Stimulated activated CD4-positive, alpha-beta T cell treated with anti-CD3 and anti-CD28 coated beads, Interleukin-1b, Interleukin-23, amount 100 ng/mL, for 24 hours (primary cell): ENCODE data around the gene OR10K2.
"Not testable (repeated sequence)": the region's sequence is repeated elsewhere in the genome, so short reads cannot be mapped to it uniquely, and the experiment has no call there.

Source experiments
- DNase-seq, 4 experiments: peaks; one replicate each; pipeline ENCODE4 v3.0.0-alpha.2; 2020; ENCODE audit warnings: low read depth in 4 of 4, low spot score in 1 of 4

The OR10K2 gene

GRCh38 chr1:158426137-158426536 lies at the start of gene OR10K2:
Gene OR10K2, minus strand, starts transcription at chr1:158426237. Its CDS starts 5,371 bp downstream, at chr1:158420866.
- no peak for DNase-seq

- DNase-seq = no peak
Measured at GRCh38 chr1:158471920-158472319, 45.9 kb upstream of the OR10K2 start, which contains the start of gene OR10R2. Gene OR10R2, plus strand, starts transcription at chr1:158472220. Its CDS starts 106 bp downstream, at chr1:158472326.

DNA sequence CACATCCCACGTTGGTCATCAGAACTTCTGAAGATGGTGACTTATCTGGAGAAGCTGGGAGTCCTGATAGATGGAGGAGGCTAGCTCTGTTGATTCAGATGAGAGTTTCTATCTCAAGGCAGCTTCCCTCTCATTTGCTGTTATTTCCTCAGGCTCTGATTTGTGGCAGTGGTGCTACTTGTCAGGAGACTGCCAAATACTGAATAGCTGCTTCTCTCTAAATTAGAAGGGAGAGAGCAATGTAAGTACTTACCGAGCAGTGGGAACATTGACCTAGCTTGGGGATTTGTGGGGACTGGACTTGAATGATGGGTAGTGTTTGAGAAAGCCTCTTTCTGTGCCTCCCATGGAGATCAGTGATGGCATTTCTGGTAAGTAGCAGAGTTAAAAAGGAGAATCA lies 35.5 kb upstream of the OR10K2 start, which contains the start of gene OR10K1:
OR10K1 (plus strand) TSS at position 301 of the 400 bp plus-strand sequence. CDS start 3,728 bp downstream, outside the sequence.
- DNase-seq = no peak

DNA sequence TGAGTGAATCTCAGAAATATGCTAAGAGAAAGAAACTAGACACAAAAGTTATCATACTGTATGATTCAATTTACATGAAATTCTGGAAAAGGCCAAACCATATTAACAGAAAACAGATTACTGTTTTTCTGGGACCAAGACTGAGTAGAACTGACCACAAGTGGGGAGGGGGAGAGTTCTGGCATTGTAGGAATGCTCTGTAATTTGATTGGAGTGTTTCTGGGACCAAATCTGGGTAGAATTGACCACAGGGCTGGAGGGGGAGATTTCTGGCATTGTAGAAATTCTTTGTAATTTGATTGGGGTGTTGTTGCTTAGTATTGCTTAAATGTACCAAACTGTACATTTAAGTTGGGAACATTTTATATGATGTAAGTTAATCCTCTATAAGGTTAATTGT lies 32.2 kb upstream of the OR10K2 start:
- no peak for DNase-seq

GRCh38 chr1:158457246-158457645 lies 31.2 kb upstream of the OR10K2 start:
- no peak for DNase-seq

GRCh38 chr1:158454537-158454936 lies 28.5 kb upstream of the OR10K2 start:
- no peak for DNase-seq

- no peak for DNase-seq
Measured at GRCh38 chr1:158445376-158445775, 19.3 kb upstream of the OR10K2 start.

- DNase-seq = no peak
Measured at GRCh38 chr1:158434741-158435140, 8.7 kb upstream of the OR10K2 start.

- DNase-seq = not testable (repeated sequence)
Measured at GRCh38 chr1:158430163-158430562, 4.1 kb upstream of the OR10K2 start.

DNA sequence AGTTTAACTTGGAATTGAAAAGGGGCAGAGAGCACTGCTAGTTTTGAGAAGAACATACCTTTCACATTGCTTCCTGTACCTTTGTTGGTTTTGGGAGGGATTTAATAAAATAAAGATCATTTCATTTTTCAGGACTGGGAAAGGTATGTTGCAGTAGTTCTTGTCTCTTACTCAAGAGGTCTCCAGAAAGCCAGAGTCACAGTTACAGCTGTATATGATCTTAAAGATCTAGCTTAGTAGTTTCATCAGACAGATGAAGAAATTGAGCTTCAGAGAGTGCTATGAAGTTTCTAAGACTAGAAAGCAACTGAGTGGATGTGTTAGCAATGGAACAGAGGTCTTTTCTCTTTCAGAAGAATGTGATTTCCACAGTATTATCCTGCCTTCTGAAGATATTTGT lies 1.0 kb downstream of the OR10K2 start:
- no peak for DNase-seq

DNA sequence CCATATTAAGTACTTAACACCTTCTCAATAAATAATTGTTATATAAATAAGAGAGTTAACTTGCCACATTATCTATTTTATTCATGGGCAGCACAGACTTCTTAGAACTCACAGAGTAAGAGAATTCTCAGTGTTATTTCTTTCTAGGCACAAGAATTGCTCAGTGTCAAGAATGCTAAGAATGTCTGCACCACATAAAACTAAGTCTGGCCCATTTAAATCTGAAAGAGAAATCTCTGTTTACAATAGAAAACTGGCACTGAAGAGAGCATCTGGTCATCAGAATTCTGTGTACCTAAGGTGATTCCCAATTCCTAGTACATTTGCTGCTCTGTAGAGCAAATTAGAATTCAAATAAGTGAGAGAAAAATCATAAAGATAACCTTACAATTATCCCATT lies 3.8 kb downstream of the OR10K2 start:
- no peak for DNase-seq

DNA sequence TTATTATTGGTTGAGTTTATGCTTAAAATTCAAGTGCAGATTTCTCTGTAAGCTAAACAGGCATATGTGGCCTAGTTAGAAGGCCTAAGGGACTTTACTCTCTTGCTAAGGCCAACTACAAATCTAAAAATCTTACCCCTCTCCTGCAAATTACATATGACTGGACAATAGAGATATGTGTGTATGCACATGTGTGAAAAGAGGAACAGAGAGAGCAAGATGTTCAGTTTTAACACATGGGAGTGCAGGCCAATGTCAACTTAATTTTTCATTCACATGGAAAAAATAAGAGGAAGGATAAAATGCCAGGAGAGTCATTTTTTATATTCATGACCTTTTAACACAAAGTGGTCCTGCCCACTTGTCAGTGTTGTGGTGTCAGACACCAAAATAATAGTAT lies 8.5 kb downstream of the OR10K2 start:
- DNase-seq = no peak

GRCh38 chr1:158414651-158415345 lies 11.2 kb downstream of the OR10K2 start:
- no peak for DNase-seq

- no peak for DNase-seq
Measured at GRCh38 chr1:158407092-158407491, 18.9 kb downstream of the OR10K2 start.

DNA sequence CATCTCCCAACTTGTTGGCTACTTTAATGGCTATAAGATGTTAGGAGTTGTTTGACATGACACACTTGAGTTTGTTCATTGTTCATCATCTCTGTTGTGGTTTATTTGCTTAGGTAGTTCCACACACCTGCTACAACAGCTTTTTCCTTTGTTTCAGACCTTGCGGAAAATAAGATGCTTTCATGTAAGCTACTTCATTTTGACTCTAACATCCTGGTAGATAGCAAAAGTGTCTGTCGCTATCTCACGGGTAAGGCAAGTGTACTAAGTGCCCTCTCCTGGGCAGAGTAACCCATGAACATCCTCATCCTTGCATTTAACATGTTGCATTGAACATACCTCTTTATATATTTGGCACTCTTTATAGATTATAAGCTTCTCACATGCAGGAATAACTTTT lies 25.2 kb downstream of the OR10K2 start:
- no peak for DNase-seq

DNA sequence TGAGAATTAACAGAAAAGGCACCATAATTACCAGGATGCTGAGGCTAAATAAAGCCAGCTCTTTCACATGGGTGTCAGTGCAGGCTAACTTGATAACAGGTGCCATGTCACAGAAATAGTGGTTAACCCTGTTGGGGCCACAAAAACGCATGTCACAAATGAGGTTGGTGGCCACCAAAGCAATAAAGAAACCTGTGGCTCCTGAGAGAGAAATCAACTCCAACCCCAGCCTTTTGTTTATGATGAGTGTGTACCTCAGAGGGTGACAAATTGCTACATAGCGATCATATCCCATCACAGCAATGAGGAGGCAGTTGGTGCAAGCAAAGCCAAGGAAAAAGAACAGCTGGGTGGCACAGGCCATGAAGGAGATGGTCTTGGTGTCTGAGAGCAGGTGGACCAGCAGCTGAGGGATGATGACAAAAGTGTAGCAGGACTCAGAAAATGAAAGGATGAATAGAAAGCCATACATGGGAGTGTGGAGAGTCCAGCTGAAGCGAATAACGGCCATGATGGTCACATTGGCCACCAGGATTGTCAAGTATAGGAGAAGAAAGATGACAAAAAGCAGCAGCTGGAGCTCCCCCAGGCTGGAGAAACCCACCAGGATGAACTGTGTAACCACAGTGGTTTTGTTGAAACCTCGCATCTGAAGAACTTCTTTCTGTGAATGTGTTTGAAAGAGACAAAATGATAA lies 27.1 kb downstream of the OR10K2 start, which contains the start of gene OR10T2:
OR10T2 (minus strand) TSS at position 649 of the 697 bp plus-strand sequence; CDS start at position 649, 0 bp downstream.
- no peak for DNase-seq

- no peak for DNase-seq
Measured at GRCh38 chr1:158396646-158397045, 29.4 kb downstream of the OR10K2 start.

GRCh38 chr1:158393476-158393875 lies 32.6 kb downstream of the OR10K2 start:
- no peak for DNase-seq

- no peak for DNase-seq
Measured at GRCh38 chr1:158391099-158391498, 34.9 kb downstream of the OR10K2 start.

GRCh38 chr1:158390331-158390730 lies 35.7 kb downstream of the OR10K2 start:
- DNase-seq = no peak

- no peak for DNase-seq
Measured at GRCh38 chr1:158374860-158375259, 51.2 kb downstream of the OR10K2 start.

- DNase-seq = not testable (repeated sequence)
Measured at GRCh38 chr1:158374101-158374500, 51.9 kb downstream of the OR10K2 start.
